GM12878 (cell line): ENCODE data around the gene IKZF1. TPM values are rescaled to one million over a fixed set of nuclear protein-coding genes. Genes with fewer than 3 reads are reported as not detected.

Experiments
- ATAC-seq: fragments of 200-7000 bp; cut with Tn5 transposase; 3 replicates; pipeline ENCODE4 v1.9.1; 2020; ENCODE audit warnings: mild to moderate bottlenecking, moderate library complexity
- BruUV-seq: library from RNA; stranded (reverse); fragments of 400-500 nt; replicated peaks from 2 replicates; lab custom pipeline; 2021; lab: Mats Ljungman, UMichigan
- CTCF ChIA-PET: fragments of 300-600 bp; sonication (Branson Sonifier 250); formaldehyde crosslinking; extraction: SDS; loops from one replicate; lab custom pipeline; 2021; ENCODE audit warnings: inconsistent platforms; lab: Yijun Ruan, JAX
- POLR2A ChIA-PET: fragments of 350-600 bp; formaldehyde crosslinking; extraction: SDS; loops from one replicate; lab custom pipeline; 2021; ENCODE audit warnings: inconsistent platforms; lab: Charles Lee
- RAD21 ChIA-PET: fragments of 300-600 bp; sonication (Branson Sonifier 250); formaldehyde crosslinking; loops from one replicate; lab custom pipeline; 2023; ENCODE audit warnings: antibody characterized with exemption; ENCODE audit not compliant: unreplicated experiment; lab: Charles Lee
- SMC1A ChIA-PET: fragments of 300-600 bp; sonication (Branson Sonifier 250); formaldehyde crosslinking; loops from one replicate; lab custom pipeline; 2023; ENCODE audit not compliant: unreplicated experiment, uncharacterized antibody; lab: Charles Lee
- DNase-seq: peaks from one replicate; pipeline ENCODE4 v3.0.0-alpha.2; 2011; ENCODE audit warnings: low read depth, low spot score
- FAIRE-seq: peaks from 3 replicates; lab custom pipeline; 2011; peaks lifted over from hg19 to GRCh38; lab: Jason Lieb, UNC
- H2AFZ ChIP-seq: 2 replicates; pipeline ENCODE4 v1.6.0; 2011; ENCODE audit warnings: low read depth, low read length, control low read depth; ENCODE audit not compliant: control insufficient read depth
- H3K27ac ChIP-seq: 2 replicates; pipeline ENCODE4 v1.5.1; 2011; ENCODE audit warnings: control low read depth; ENCODE audit not compliant: control insufficient read depth, insufficient read depth
- H3K27me3 ChIP-seq, 2 experiments: replicated peaks in 1 of 2; 2 replicates each; pipeline versions ENCODE4 v1.6.0 to v1.6.1; 2011; ENCODE audit warnings: low read length in 1 of 2; ENCODE audit not compliant: control insufficient read depth in 2 of 2, insufficient read depth in 2 of 2
- H3K36me3 ChIP-seq, 2 experiments: 2 replicates each; pipeline ENCODE4 v1.5.1; 2011; ENCODE audit warnings: low read length in 1 of 2; ENCODE audit not compliant: control insufficient read depth in 2 of 2, insufficient read depth in 2 of 2
- H3K4me1 ChIP-seq: 2 replicates; pipeline ENCODE4 v1.6.1; 2011; ENCODE audit warnings: mild to moderate bottlenecking, low read length, moderate library complexity, mixed read lengths; ENCODE audit not compliant: control insufficient read depth, insufficient read depth
- H3K4me2 ChIP-seq: 2 replicates; pipeline ENCODE4 v1.6.0; 2011; ENCODE audit warnings: control low read depth; ENCODE audit not compliant: control insufficient read depth, insufficient read depth
- H3K4me3 ChIP-seq: fragments of 200-600 bp; sonication (generic); 2 replicates; pipeline ENCODE4 v1.5.1; 2016
- H3K79me2 ChIP-seq: 2 replicates; pipeline ENCODE4 v1.6.0; 2011; ENCODE audit warnings: low read length; ENCODE audit not compliant: control insufficient read depth, insufficient read depth
- H3K9ac ChIP-seq: 2 replicates; pipeline ENCODE4 v1.8.0; 2011; ENCODE audit warnings: low read length, control low read depth, mixed read lengths; ENCODE audit not compliant: control insufficient read depth, insufficient read depth
- H3K9me3 ChIP-seq: replicated peaks from 3 replicates; pipeline ENCODE4 v1.5.1; 2011; ENCODE audit warnings: mild to moderate bottlenecking, low read length; ENCODE audit not compliant: control insufficient read depth, insufficient read depth
- H4K20me1 ChIP-seq: 2 replicates; pipeline ENCODE4 v1.6.0; 2011; ENCODE audit not compliant: control insufficient read depth, insufficient read depth
- EGR1 ChIP-seq, 2 experiments: IDR thresholded peaks; 1 replicate in 1 of 2; 2 replicates in 1 of 2; pipeline ENCODE4 v1.6.1; 2011 to 2012; ENCODE audit warnings: low read depth in 2 of 2, low read length in 2 of 2, borderline replicate concordance in 1 of 2, mild to moderate bottlenecking in 1 of 2, moderate library complexity in 1 of 2
- HDAC6 ChIP-seq: fragments of 200-600 bp; sonication (generic); IDR thresholded peaks from one replicate; pipeline ENCODE4 v1.8.0; 2017; ENCODE audit warnings: antibody characterized with exemption; ENCODE audit not compliant: unreplicated experiment
- POLR2AphosphoS2 ChIP-seq: IDR thresholded peaks from 2 replicates; pipeline ENCODE4 v1.6.1; 2011; ENCODE audit warnings: low read depth, mild to moderate bottlenecking, low read length, improper control_type of control experiment, moderate library complexity
- RB1 ChIP-seq: fragments of 450-650 bp; formaldehyde crosslinking; IDR thresholded peaks from 2 replicates; pipeline ENCODE4 v1.6.1; 2017; ENCODE audit warnings: mild to moderate bottlenecking, borderline replicate concordance
- SIN3A ChIP-seq: IDR thresholded peaks from 2 replicates; pipeline ENCODE4 v1.6.1; 2012; ENCODE audit warnings: low read depth, low read length, improper control_type of control experiment
- SMARCA5 ChIP-seq: fragments of 450-650 bp; IDR thresholded peaks from 2 replicates; pipeline ENCODE4 v1.6.1; 2017; ENCODE audit warnings: mild to moderate bottlenecking
- STAT1 ChIP-seq: fragments of 450-650 bp; conservative IDR thresholded peaks from 2 replicates; pipeline ENCODE4 v1.6.1; 2014; ENCODE audit warnings: antibody characterized with exemption, mild to moderate bottlenecking
- YBX1 ChIP-seq: fragments of 450-650 bp; IDR thresholded peaks from 2 replicates; pipeline ENCODE4 v1.6.1; 2016; ENCODE audit warnings: antibody characterized with exemption
- ZNF622 ChIP-seq: fragments of 450-650 bp; IDR thresholded peaks from 2 replicates; pipeline ENCODE4 v1.6.1; 2017; ENCODE audit warnings: mild to moderate bottlenecking, inconsistent platforms
- ZZZ3 ChIP-seq: IDR thresholded peaks from 2 replicates; pipeline ENCODE4 v1.6.1; 2011; ENCODE audit warnings: low read depth; ENCODE audit not compliant: control insufficient read depth, insufficient read length
- WGBS: methylation state at CpG from one replicate; pipeline ENCODE4 v1.1.6; 2016; ENCODE audit warnings: low lambda C conversion rate; ENCODE audit not compliant: insufficient replicate concordance, insufficient coverage; ENCODE audit errors: missing lambda C conversion rate; 5-methylcytosine and 5-hydroxymethylcytosine counted together
- in situ Hi-C: fragments of 300-500 bp; cut with MboI; formaldehyde crosslinking; loops from 9 replicates; pipeline ENCODE4 v1.14.3; 2018; ENCODE audit warnings: mixed read lengths
- intact Hi-C: fragments of 100-400 bp; cut with micrococcal nuclease; formaldehyde crosslinking; loops from one replicate; pipeline ENCODE4 v1.14.2; 2022; ENCODE audit not compliant: unreplicated experiment
- polyA plus RNA-seq, 11 experiments: library from polyadenylated mRNA; depleted of rRNA in 4 of 11; unstranded in 6 of 11; stranded (reverse) in 5 of 11; fragments of >200 nt; fragmentation: Nextera tagmentation in 4 of 11; fragmentation: Illumina TruSeq in 1 of 11; extraction: Ambion mirVana in 4 of 11; extraction: Trizol in 1 of 11; gene quantifications; 1 replicate in 1 of 11; 2 replicates in 10 of 11; pipeline versions ENCODE4 v1.2.1 to v1.2.3, GENCODE V29; 2011 to 2016; ENCODE audit warnings: inconsistent platforms in 2 of 11, missing spikeins in 2 of 11, low read depth in 1 of 11
- total RNA-seq, 4 experiments: library from RNA; depleted of rRNA in 3 of 4; stranded (reverse); fragments of >200 nt in 3 of 4; fragmentation: Illumina TruSeq in 1 of 4; extraction: Trizol in 1 of 4; gene quantifications; 2 replicates each; pipeline versions ENCODE4 v1.2.1 to v1.2.3, GENCODE V29; 2013 to 2021
- TF ChIP-seq, protein P1 (sequence below): fragments of 450-650 bp; IDR thresholded peaks from 2 replicates; pipeline ENCODE4 v1.6.1; 2016; ENCODE audit warnings: mild to moderate bottlenecking, moderate library complexity, borderline replicate concordance
- TF ChIP-seq, protein P2 (sequence below): fragments of 450-650 bp; formaldehyde crosslinking; IDR thresholded peaks from 2 replicates; pipeline ENCODE4 v1.5.0; 2022; ENCODE audit warnings: mild to moderate bottlenecking, missing genetic modification characterization

Gene IKZF1
- total and polyA plus RNA-seq, 10 of the 15 experiments (the other 5 are each of a cell fraction or from before 2014, with no cell fraction given) = 27.2 to 125 (median 71.6) TPM

DNA sequence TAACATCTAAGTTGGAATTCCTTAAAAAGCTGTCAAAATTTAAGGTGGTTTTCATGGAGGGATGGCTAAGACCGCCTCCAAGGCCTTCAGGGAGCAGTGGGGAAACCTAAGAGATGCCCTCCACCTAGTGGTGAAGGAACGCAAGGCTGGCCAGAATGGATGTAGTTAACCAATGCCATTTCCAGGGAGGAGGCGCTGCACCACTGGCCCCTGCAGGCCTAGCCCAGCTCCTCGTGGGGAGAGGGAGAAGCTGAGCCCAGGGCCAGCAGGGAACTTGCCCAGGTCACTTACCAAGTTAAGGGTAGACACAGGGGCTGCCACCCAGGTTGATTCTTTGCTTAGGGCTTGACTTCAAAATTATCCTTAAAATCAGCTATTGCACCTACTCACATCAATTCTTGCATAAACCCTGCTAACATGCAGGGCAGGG lies 113.6 kb downstream of the IKZF1 start (continued):
- TF ChIP-seq, protein P1, sequence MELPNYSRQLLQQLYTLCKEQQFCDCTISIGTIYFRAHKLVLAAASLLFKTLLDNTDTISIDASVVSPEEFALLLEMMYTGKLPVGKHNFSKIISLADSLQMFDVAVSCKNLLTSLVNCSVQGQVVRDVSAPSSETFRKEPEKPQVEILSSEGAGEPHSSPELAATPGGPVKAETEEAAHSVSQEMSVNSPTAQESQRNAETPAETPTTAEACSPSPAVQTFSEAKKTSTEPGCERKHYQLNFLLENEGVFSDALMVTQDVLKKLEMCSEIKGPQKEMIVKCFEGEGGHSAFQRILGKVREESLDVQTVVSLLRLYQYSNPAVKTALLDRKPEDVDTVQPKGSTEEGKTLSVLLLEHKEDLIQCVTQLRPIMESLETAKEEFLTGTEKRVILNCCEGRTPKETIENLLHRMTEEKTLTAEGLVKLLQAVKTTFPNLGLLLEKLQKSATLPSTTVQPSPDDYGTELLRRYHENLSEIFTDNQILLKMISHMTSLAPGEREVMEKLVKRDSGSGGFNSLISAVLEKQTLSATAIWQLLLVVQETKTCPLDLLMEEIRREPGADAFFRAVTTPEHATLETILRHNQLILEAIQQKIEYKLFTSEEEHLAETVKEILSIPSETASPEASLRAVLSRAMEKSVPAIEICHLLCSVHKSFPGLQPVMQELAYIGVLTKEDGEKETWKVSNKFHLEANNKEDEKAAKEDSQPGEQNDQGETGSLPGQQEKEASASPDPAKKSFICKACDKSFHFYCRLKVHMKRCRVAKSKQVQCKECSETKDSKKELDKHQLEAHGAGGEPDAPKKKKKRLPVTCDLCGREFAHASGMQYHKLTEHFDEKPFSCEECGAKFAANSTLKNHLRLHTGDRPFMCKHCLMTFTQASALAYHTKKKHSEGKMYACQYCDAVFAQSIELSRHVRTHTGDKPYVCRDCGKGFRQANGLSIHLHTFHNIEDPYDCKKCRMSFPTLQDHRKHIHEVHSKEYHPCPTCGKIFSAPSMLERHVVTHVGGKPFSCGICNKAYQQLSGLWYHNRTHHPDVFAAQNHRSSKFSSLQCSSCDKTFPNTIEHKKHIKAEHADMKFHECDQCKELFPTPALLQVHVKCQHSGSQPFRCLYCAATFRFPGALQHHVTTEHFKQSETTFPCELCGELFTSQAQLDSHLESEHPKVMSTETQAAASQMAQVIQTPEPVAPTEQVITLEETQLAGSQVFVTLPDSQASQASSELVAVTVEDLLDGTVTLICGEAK = no peak
- no peak for TF ChIP-seq EGR1 (IDR thresholded peaks at IDR 0.05; ENCODE audit: borderline replicate concordance in 1 of 2, low read depth in 2 of 2, low read length in 2 of 2)

DNA sequence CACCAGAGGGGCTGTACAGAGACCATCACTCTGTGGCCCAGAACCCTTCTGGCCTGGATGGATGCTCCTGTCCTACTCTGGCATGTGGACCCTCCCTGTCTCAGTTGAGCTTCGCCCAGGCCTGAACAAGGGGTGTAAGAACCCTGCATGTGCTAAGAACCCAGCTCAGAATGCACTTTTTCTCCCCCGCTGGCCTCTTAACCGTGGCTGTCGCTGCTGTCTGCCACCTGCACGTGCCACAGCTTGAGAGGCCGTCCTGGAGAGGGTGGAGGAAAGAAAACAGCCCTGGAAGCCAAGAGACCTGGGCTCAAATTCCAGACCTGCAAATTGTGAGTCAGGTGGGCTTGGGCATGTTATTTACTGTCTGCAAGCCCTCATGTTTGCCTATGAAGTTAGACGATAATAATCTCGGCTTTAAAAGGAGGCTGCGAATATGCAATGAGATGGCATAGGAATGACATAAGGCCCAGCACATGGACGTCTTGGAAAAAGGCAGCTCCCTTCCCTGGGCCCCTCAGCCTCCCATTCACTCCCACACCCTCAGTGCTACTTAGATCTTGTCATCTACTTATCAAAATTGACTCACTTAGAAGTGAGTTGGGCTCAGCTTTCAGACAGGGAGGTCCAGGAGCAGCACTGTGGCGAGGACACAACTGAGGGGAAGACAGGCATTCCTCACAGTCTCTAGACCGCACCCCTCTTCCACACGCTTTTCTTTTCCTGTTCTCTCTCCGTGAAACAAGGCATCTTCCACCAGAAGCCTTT lies 114.2 kb downstream of the IKZF1 start:
- H3K9me3 ChIP-seq = no peaks in the 10 kb centered on the region
- POLR2A ChIA-PET = interaction anchor here (0.6 to 2.1 kb wide), 3 partner anchors 145 to 274 kb away, joined by 3 to 4 read pairs (median 4); no protein-coding TSS in a partner anchor
- in situ Hi-C loops = loop anchor here (10.0 kb wide), 1 partner anchor 214 kb away; no protein-coding TSS in a partner anchor
- no peak for DNase-seq
- H3K79me2 ChIP-seq = no peaks in the 10 kb centered on the region
- BruUV-seq = no TSS peak
- no peak overlapping the region for H3K9ac ChIP-seq
- no peak for FAIRE-seq
- intact Hi-C loops = loop anchor here (1.0 to 5.0 kb wide), 6 partner anchors 50 to 326 kb away; partner anchors contain the start of gene ZPBP
- no peaks in the 10 kb centered on the region for H4K20me1 ChIP-seq
- no peak overlapping the region for H2AFZ ChIP-seq
- WGBS = 65% methylated on average over 14 of the region's 14 CpGs
- RAD21 ChIA-PET = interaction anchor here (0.6 to 8.4 kb wide), 33 partner anchors 9 to 326 kb away, joined by 3 to 92 read pairs (median 5); no protein-coding TSS in a partner anchor
- no peaks in the 10 kb centered on the region for H3K27me3 ChIP-seq
- no peak overlapping the region for H3K4me2 ChIP-seq
- no peaks in the 10 kb centered on the region for H3K36me3 ChIP-seq
- CTCF ChIA-PET = interaction anchor here (0.6 to 14.6 kb wide), 58 partner anchors 7 to 330 kb away, joined by 3 to 257 read pairs (median 5); partner anchors contain the start of gene ZPBP
- H3K27ac ChIP-seq = no peak overlapping the region
- no peak overlapping the region for H3K4me3 ChIP-seq
- ATAC-seq = no peak
- SMC1A ChIA-PET = interaction anchor here (0.9 to 7.8 kb wide), 42 partner anchors 9 to 326 kb away, joined by 3 to 122 read pairs (median 6); partner anchors contain the start of gene ZPBP
- H3K4me1 ChIP-seq = peaks cover 22% of the 10 kb centered on the region
- no peak for TF ChIP-seq ZZZ3
- TF ChIP-seq RB1 = no peak
- TF ChIP-seq ZNF622 = no peak
- no peak for TF ChIP-seq STAT1
- TF ChIP-seq, protein P2, sequence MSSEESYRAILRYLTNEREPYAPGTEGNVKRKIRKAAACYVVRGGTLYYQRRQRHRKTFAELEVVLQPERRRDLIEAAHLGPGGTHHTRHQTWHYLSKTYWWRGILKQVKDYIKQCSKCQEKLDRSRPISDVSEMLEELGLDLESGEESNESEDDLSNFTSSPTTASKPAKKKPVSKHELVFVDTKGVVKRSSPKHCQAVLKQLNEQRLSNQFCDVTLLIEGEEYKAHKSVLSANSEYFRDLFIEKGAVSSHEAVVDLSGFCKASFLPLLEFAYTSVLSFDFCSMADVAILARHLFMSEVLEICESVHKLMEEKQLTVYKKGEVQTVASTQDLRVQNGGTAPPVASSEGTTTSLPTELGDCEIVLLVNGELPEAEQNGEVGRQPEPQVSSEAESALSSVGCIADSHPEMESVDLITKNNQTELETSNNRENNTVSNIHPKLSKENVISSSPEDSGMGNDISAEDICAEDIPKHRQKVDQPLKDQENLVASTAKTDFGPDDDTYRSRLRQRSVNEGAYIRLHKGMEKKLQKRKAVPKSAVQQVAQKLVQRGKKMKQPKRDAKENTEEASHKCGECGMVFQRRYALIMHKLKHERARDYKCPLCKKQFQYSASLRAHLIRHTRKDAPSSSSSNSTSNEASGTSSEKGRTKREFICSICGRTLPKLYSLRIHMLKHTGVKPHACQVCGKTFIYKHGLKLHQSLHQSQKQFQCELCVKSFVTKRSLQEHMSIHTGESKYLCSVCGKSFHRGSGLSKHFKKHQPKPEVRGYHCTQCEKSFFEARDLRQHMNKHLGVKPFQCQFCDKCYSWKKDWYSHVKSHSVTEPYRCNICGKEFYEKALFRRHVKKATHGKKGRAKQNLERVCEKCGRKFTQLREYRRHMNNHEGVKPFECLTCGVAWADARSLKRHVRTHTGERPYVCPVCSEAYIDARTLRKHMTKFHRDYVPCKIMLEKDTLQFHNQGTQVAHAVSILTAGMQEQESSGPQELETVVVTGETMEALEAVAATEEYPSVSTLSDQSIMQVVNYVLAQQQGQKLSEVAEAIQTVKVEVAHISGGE (CRISPR knock-in tag) = no peak
- TF ChIP-seq SMARCA5 = no peak
- no peak for TF ChIP-seq HDAC6
- no peak for TF ChIP-seq YBX1
- TF ChIP-seq SIN3A = no peak
- TF ChIP-seq POLR2AphosphoS2 = no peak
